ENCODE data around the gene CCL14. TPM values are rescaled to one million over a fixed set of nuclear protein-coding genes. Genes with fewer than 3 reads are reported as not detected.
"Not testable (repeated sequence)": the region's sequence is repeated elsewhere in the genome, so short reads cannot be mapped to it uniquely, and the experiment has no call there.

Gene CCL14
- total RNA-seq, 1 experiment from 2014 or later = not detected

- no peak for TF ChIP-seq NFE2L1 (CRISPR knock-in tag; IDR thresholded peaks at IDR 0.05)
- no peak for TF ChIP-seq AFF4 (CRISPR knock-in tag; IDR thresholded peaks at IDR 0.05; ENCODE audit: borderline replicate concordance)
- no peak for TF ChIP-seq ZNF121 (CRISPR knock-in tag; IDR thresholded peaks at IDR 0.05)
- no peak for TF ChIP-seq KAT7 (CRISPR knock-in tag; IDR thresholded peaks at IDR 0.05; ENCODE audit: borderline replicate concordance)
- no peak for TF ChIP-seq FOXP4 (CRISPR knock-in tag; IDR thresholded peaks at IDR 0.05)
- no peak for TF ChIP-seq FOXP1 (CRISPR knock-in tag; IDR thresholded peaks at IDR 0.05; ENCODE audit: borderline replicate concordance)
Measured at GRCh38 chr17:35998018-35998545, 11.6 kb upstream of the CCL14 start (continued).

- H3K4me3 Mint-ChIP-seq; DNase-seq (ENCODE audit: low spot score); H3K4me1 Mint-ChIP-seq; ATAC-seq; H3K9me3 Mint-ChIP-seq; H3K36me3 Mint-ChIP-seq; POLR2A ChIA-PET; H3K27ac Mint-ChIP-seq; H3K27me3 Mint-ChIP-seq (ENCODE audit: low read depth): not testable (repeated sequence)
- CTCF ChIA-PET = interaction anchor here (1.6 kb wide), 1 partner anchor 14 kb away, joined by 5 read pairs; no protein-coding TSS in a partner anchor
Measured at GRCh38 chr17:35995346-35995745, 8.8 kb upstream of the CCL14 start.

GRCh38 chr17:35991075-35991474 lies 4.5 kb upstream of the CCL14 start:
- no peak for ATAC-seq
- CTCF ChIA-PET = interaction anchor here (1.0 kb wide), 1 partner anchor 82 kb away, joined by 3 read pairs; no protein-coding TSS in a partner anchor
- TF ChIP-seq SMAD3 (CRISPR knock-in tag; IDR thresholded peaks at IDR 0.05; ENCODE audit: borderline replicate concordance) (no peak), OVOL2 (CRISPR knock-in tag; IDR thresholded peaks at IDR 0.05; ENCODE audit: borderline replicate concordance) (no peak), AFF4 (CRISPR knock-in tag; IDR thresholded peaks at IDR 0.05; ENCODE audit: borderline replicate concordance) (no peak), MXD4 (CRISPR knock-in tag; IDR thresholded peaks at IDR 0.05; ENCODE audit: borderline replicate concordance) (no peak), RORB (CRISPR knock-in tag; IDR thresholded peaks at IDR 0.05) (no peak), NR2C2 (CRISPR knock-in tag; IDR thresholded peaks at IDR 0.05) (no peak), ATF6 (CRISPR knock-in tag; IDR thresholded peaks at IDR 0.05) (no peak), ATF1 (CRISPR knock-in tag; IDR thresholded peaks at IDR 0.05) (no peak), PREB (CRISPR knock-in tag; IDR thresholded peaks at IDR 0.05; ENCODE audit: borderline replicate concordance) (no peak)
- H3K27me3 Mint-ChIP-seq (ENCODE audit: low read depth) = no peaks in the 10 kb centered on the region
- H3K36me3 Mint-ChIP-seq = no peaks in the 10 kb centered on the region
- peaks cover 9% of the 10 kb centered on the region for H3K9me3 Mint-ChIP-seq
- H3K4me3 Mint-ChIP-seq = no peak overlapping the region
- no peak overlapping the region for H3K27ac Mint-ChIP-seq
- DNase-seq (ENCODE audit: low spot score) = no peak
- POLR2A ChIA-PET = no interaction called here
- H3K4me1 Mint-ChIP-seq = no peaks in the 10 kb centered on the region
